ENCODE measurements around the gene GPR137C. TPM values are rescaled to one million over a fixed set of nuclear protein-coding genes. Genes with fewer than 3 reads are reported as not detected.

GPR137C gene
- total RNA-seq, 4 donors from 2014 or later, result 0.10 to 0.42 (median 0.38) TPM; not detected in 1

GRCh38 chr14:52610187-52610586, 57.6 kb downstream of the GPR137C start:
- no peak overlapping the region for H3K27ac ChIP-seq
- H3K36me3 ChIP-seq, result no peaks in the 10 kb centered on the region
- no peak overlapping the region for H3K4me3 ChIP-seq
- no peak for TF ChIP-seq CTCF (IDR thresholded peaks at IDR 0.05 in 4 of 5, conservative IDR thresholded peaks at IDR 0.05 in 1 of 5)
- no peak for TF ChIP-seq POLR2A (IDR thresholded peaks at IDR 0.05)
- ATAC-seq (no peak), DNase-seq (no peak)
- no peaks in the 10 kb centered on the region for H3K9me3 ChIP-seq
- intact Hi-C loops (cut with DNase I; ENCODE audit: low total_unique reads) (loop anchor here (5.0 kb wide), 1 partner anchor 1408 kb away; no protein-coding TSS in a partner anchor), in situ Hi-C loops (cut with MboI; ENCODE audit: low sequenced_read_pairs in 4 of 4) (no loop called here)
- no peaks in the 10 kb centered on the region for H3K27me3 ChIP-seq
- H3K4me1 ChIP-seq, result no peaks in the 10 kb centered on the region

DNA sequence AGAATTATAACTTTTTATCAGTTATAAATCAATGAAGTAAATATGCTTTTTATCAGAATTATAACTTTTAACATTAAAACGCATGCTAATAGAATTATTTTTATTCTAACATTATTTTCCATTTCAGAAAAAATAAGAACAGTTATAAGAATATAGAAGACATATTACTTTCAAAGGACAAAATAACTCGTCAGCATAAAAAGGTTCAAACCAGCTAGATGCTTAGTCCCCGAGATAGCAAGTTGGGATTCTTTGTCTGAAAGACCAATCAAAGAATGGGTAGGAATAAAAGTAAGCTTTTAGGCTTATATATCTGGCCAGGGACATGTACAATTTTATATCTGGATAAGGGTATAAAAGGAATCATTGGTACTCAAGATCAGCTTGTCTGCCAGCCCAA, 66.0 kb downstream of the GPR137C start:
- intact Hi-C loops (cut with DNase I; ENCODE audit: low total_unique reads) (no loop called here), in situ Hi-C loops (cut with MboI; ENCODE audit: low sequenced_read_pairs in 4 of 4) (no loop called here)
- Histone ChIP-seq H3K4me3 (no peak overlapping the region), H3K36me3 (no peaks in the 10 kb centered on the region), H3K9me3 (no peaks in the 10 kb centered on the region), H3K27me3 (no peaks in the 10 kb centered on the region), H3K4me1 (no peaks in the 10 kb centered on the region), H3K27ac (no peak overlapping the region)
- no peak for DNase-seq
- ATAC-seq, result no peak
- TF ChIP-seq CTCF (IDR thresholded peaks at IDR 0.05 in 4 of 5, conservative IDR thresholded peaks at IDR 0.05 in 1 of 5) (no peak), POLR2A (IDR thresholded peaks at IDR 0.05) (no peak)

- in situ Hi-C loops (cut with MboI; ENCODE audit: low sequenced_read_pairs in 4 of 4), result no loop called here
Measured at GRCh38 chr14:52619687-52620086, 67.1 kb downstream of the GPR137C start.

DNA sequence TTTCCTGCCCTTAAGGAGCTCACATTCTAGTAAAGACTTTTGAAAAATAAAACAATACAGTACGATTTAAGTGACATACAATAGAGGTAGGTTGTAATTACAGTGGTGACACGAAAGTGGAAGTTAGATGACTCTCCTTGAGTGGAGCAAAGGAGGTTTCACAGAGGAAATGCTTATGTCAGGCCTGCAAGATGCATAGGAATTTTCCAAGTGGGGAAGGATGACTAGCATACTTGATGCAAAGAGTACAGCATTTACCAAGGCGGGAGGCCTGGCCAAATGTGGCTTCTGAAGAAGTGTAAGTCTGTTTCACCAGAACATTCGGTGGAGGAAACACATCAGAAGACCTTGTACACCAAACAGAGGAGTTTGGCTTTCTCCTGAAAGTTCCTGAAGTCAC, 87.5 kb downstream of the GPR137C start:
- no peaks in the 10 kb centered on the region for H3K9me3 ChIP-seq
- H3K4me1 ChIP-seq, result no peaks in the 10 kb centered on the region
- H3K27ac ChIP-seq, result no peak overlapping the region
- peaks cover 0 to 43% of the 10 kb centered on the region in 2 donors for H3K36me3 ChIP-seq
- intact Hi-C loops (cut with DNase I; ENCODE audit: low total_unique reads), result no loop called here
- no peaks in the 10 kb centered on the region for H3K27me3 ChIP-seq
- H3K4me3 ChIP-seq, result no peak overlapping the region
- DNase-seq, result no peak
- no peak for TF ChIP-seq CTCF (IDR thresholded peaks at IDR 0.05 in 4 of 5, conservative IDR thresholded peaks at IDR 0.05 in 1 of 5)
- in situ Hi-C loops (cut with MboI; ENCODE audit: low sequenced_read_pairs in 4 of 4), result no loop called here
- no peak for ATAC-seq

More at GRCh38 chr14:52619687-52620086, 67.1 kb downstream of the GPR137C start:
- no peak overlapping the region for H3K27ac ChIP-seq
- intact Hi-C loops (cut with DNase I; ENCODE audit: low total_unique reads), result no loop called here
- no peak overlapping the region for H3K4me3 ChIP-seq
- no peak for DNase-seq
- H3K4me1 ChIP-seq, result no peaks in the 10 kb centered on the region
- TF ChIP-seq POLR2A (IDR thresholded peaks at IDR 0.05) (no peak), CTCF (IDR thresholded peaks at IDR 0.05 in 4 of 5, conservative IDR thresholded peaks at IDR 0.05 in 1 of 5) (no peak)
- H3K36me3 ChIP-seq, result no peaks in the 10 kb centered on the region
- H3K27me3 ChIP-seq, result no peaks in the 10 kb centered on the region
- H3K9me3 ChIP-seq, result no peaks in the 10 kb centered on the region
- ATAC-seq, result no peak

DNA sequence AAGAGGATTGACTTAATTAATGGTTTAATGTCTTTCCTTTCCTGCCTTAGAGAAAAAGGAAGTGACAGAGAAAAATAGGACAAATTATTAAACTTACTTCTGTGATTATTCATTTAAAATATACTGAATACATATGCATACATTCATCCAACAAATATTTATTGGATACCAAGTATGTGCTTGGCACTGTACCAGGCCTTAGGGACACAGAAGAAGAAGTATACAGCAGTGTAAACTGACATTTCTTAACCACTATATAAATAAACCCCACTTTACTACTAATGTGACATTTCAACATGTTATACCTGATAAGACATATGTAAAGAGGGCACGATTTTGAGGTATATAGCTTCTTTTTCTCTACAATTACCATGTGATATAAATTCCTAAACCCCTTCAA, 89.1 kb downstream of the GPR137C start:
- in situ Hi-C loops (cut with MboI; ENCODE audit: low sequenced_read_pairs in 4 of 4), result no loop called here
- TF ChIP-seq CTCF (IDR thresholded peaks at IDR 0.05 in 4 of 5, conservative IDR thresholded peaks at IDR 0.05 in 1 of 5) (no peak), POLR2A (IDR thresholded peaks at IDR 0.05) (no peak)
- H3K27me3 ChIP-seq, result no peaks in the 10 kb centered on the region
- H3K27ac ChIP-seq, result no peak overlapping the region
- intact Hi-C loops (cut with DNase I; ENCODE audit: low total_unique reads), result no loop called here
- no peaks in the 10 kb centered on the region for H3K9me3 ChIP-seq
- DNase-seq (no peak), ATAC-seq (no peak)
- peaks cover 0 to 55% of the 10 kb centered on the region in 2 donors for H3K36me3 ChIP-seq
- H3K4me1 ChIP-seq, result no peaks in the 10 kb centered on the region
- no peak overlapping the region for H3K4me3 ChIP-seq
